ENCODE measurements around the gene MADCAM1. TPM values are rescaled to one million over a fixed set of nuclear protein-coding genes. Genes with fewer than 3 reads are reported as not detected.
A peak's percentile ranks its signal among the peaks of the same experiment; 100 is the strongest.

Gene MADCAM1
- total RNA-seq, 1 donor from 2014 or later = 0.98 TPM

DNA sequence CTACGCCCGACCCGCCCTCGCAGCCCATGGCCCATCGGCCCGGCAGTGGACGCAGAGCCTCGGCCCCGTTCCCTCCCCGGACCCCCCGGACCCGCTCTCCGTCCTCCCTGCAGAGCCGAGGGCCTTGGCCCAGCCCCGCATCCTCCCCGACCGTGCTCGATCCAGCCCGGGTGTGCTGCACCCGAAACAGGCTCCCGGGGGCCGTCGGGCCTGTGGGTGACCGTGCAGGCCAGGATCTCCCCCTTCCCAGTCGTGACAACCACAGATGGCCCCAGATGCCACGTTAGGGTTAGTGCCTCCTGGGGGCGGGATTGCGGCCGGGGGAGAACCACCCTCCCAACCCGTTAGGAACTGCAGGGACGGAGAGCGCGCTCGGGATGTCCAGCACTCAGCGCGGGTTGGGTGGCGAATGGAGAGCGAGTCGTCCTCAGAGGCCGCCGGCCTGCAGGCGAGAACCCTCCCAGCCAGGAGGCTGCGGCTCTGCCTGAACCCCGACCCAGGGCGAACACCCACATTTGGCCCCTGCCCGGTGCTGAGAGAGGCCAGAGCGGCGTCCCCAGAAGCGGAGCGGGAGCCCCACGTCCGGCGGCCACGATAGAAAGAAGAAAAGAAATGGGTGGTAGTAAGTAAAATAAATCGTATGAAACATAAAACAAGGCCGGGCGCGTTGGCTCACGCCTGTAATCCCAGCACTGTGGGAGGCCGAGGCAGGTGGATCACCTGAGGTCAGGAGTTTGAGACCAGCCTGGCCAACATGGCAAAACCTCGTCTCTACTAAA lies 6.7 kb upstream of the MADCAM1 start:
- TF ChIP-seq CTCF (IDR thresholded peaks at IDR 0.05; ENCODE audit: unreplicated experiment) = no peak
- Mint-ChIP-seq H3K9me3 (peaks cover 3% of the 10 kb centered on the region), H3K27me3 (ENCODE audit: low read depth) (peaks cover 25% of the 10 kb centered on the region), H3K4me1 (peaks cover 13% of the 10 kb centered on the region), H3K27ac (peak overlapping the region; percentile 47), H3K4me3 (peak overlapping the region; percentile 80), H3K36me3 (no peaks in the 10 kb centered on the region)
- no peak for DNase-seq (ENCODE audit: low spot score in 2 of 2, unreplicated experiment in 2 of 2)

DNA sequence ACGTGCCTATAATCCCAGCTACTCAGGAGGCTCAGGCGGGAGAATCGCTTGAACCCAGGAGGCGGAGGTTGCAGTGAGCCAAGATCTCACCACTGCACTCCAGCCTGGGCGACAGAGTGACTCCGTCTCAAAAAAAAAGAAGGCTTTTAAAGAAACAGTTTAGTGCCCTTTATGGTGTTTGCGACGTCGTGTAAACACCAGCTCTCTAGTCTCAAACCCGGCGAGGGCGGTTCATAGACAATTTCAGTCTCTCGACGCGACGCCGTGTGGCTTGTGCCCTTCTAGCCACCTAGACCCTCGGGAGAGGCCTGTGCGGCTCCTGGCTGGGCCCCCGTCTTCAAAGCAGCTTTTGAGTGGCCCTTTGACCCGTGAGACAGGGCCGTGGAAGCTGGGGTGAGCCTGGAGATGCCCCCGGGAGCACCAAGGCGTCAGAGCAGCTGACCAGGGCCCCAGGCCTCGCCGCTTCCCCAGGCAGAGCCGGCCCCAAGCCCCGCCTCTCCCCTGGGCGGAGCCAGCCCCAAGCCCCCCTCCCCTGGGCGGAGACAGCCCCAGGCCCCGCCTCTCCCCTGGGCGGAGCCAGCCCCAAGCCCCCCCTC lies 5.0 kb upstream of the MADCAM1 start:
- Mint-ChIP-seq H3K27ac (no peak overlapping the region), H3K4me3 (no peak overlapping the region), H3K9me3 (peaks cover 3% of the 10 kb centered on the region), H3K27me3 (ENCODE audit: low read depth) (peaks cover 20% of the 10 kb centered on the region), H3K4me1 (peaks cover 9% of the 10 kb centered on the region), H3K36me3 (no peaks in the 10 kb centered on the region)
- no peak for DNase-seq (ENCODE audit: low spot score in 2 of 2, unreplicated experiment in 2 of 2)
- no peak for TF ChIP-seq CTCF (IDR thresholded peaks at IDR 0.05; ENCODE audit: unreplicated experiment)

GRCh38 chr19:492091-492531 lies 4.2 kb upstream of the MADCAM1 start:
- Mint-ChIP-seq H3K9me3 (peaks cover 3% of the 10 kb centered on the region), H3K27me3 (ENCODE audit: low read depth) (peaks cover 15% of the 10 kb centered on the region), H3K36me3 (no peaks in the 10 kb centered on the region), H3K27ac (no peak overlapping the region), H3K4me1 (peaks cover 9% of the 10 kb centered on the region), H3K4me3 (no peak overlapping the region)
- no peak for DNase-seq (ENCODE audit: low spot score in 2 of 2, unreplicated experiment in 2 of 2)
- no peak for TF ChIP-seq CTCF (IDR thresholded peaks at IDR 0.05; ENCODE audit: unreplicated experiment)

DNA sequence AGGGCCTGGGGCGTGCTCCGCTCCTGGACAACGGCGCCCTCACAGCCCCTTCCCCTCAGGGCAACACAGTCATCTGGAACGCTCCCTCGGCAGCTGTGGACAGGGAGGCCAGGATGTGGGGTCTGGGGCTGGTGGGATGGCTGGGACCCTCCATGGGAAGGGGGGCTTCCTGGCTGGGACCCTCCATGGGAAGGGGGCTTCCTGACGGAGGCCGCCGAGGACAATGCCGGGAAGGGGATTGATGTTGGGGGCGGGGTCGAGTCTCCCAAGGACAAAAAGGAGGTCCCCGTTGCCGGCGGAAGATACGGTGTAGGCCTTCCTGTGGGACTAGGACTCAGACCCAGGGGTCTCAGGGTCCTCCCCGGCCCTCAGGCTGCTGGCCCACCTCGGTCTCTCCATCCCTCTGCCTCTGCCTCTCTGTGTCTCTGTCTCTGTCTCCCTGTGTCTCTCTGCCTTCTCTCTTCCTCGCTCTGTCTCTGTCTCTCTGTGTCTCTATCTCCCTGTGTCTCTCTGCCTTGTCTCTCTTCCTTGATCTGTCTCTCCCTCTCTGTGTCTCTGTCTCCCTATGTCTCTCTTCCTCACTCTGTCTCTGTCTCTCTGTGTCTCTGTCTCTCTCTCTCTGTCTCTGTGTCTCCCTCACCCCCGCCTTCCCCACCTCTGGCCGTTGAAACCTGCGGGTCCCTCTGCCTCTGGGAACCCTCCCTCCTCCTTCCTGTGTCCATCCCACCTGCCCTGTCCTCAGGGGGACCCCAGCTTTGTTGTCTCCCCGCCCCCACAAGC lies 2.7 kb upstream of the MADCAM1 start:
- DNase-seq (ENCODE audit: low spot score in 2 of 2, unreplicated experiment in 2 of 2) = no peak
- Mint-ChIP-seq H3K4me3 (no peak overlapping the region), H3K27ac (no peak overlapping the region), H3K27me3 (ENCODE audit: low read depth) (peaks cover 25% of the 10 kb centered on the region), H3K4me1 (peaks cover 9% of the 10 kb centered on the region), H3K36me3 (no peaks in the 10 kb centered on the region), H3K9me3 (peaks cover 3% of the 10 kb centered on the region)
- TF ChIP-seq CTCF (IDR thresholded peaks at IDR 0.05; ENCODE audit: unreplicated experiment) = no peak

DNA sequence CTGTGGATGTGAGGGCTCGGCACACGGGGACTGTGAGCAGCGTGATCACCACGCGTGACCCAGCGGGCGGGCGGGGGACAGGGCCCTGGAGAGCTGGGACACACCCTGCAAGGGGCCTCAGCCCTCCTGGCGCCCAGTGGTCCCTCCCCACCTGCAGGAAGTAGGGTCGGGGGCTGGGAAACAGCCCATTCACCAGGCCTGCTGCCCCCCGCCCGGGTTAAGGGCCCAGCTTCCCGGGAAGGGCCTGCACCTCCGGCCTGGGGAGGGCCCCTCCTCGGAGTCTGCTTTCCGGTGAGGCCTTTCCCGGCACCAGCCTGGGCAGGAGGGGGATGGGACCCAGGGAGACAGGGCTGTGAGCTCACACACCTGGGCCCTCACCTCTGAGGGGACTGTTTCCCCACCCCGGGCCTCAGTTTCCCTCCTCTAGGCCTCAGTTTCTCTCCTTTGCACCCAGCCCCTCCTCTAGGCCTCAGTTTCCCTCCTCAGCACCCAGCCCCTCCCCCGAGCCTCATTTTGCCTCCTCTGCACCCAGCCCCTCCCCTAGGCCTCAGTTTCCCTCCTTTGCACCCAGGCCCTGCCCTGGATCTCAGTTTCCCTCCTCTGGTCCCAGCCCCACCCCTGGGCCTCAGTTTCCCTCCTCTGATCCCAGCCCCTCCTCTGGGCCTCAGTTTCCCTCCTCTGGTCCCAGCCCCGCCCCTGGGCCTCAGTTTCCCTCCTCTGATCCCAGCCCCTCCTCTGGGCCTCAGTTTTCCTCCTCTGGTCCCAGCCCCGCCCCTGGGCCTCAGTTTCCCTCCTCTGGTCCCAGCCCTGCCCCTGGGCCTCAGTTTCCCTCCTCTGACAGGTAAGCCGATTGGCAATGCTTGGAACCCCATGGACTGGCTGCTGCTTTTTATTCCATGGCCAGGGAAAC lies 1.9 kb upstream of the MADCAM1 start:
- Mint-ChIP-seq H3K4me3 (no peak overlapping the region), H3K36me3 (no peaks in the 10 kb centered on the region)
- no peak for TF ChIP-seq CTCF (IDR thresholded peaks at IDR 0.05; ENCODE audit: unreplicated experiment)

More for the DNA sequence above, 1.9 kb upstream of the MADCAM1 start:
- no peak for DNase-seq (ENCODE audit: low spot score in 2 of 2, unreplicated experiment in 2 of 2)
- Mint-ChIP-seq H3K27me3 (ENCODE audit: low read depth) (peaks cover 31% of the 10 kb centered on the region), H3K9me3 (peaks cover 3% of the 10 kb centered on the region), H3K27ac (no peak overlapping the region), H3K4me1 (peaks cover 11% of the 10 kb centered on the region)
